Neuronal stem cell (in vitro differentiated cells): ENCODE results near the gene CSNK1D.
A peak's percentile ranks its signal among the peaks of the same experiment; 100 is the strongest.

Experiments
- DNase-seq: peaks from one replicate; pipeline ENCODE4 v3.0.0-alpha.2; 2013; ENCODE audit warnings: low spot score
- H2AFZ ChIP-seq: one replicate; pipeline ENCODE4 v1.6.1; 2013; ENCODE audit warnings: mild to moderate bottlenecking, low read length, inconsistent platforms
- H2AK5ac ChIP-seq: 2 replicates; pipeline ENCODE4 v1.6.1; 2013; ENCODE audit warnings: low read depth, mild to moderate bottlenecking, inconsistent platforms, low read length, moderate library complexity, mixed read lengths
- H2BK120ac ChIP-seq: 2 replicates; pipeline ENCODE4 v1.6.1; 2013; ENCODE audit warnings: low read depth, mild to moderate bottlenecking, inconsistent platforms, low read length, moderate library complexity, mixed read lengths
- H2BK12ac ChIP-seq: one replicate; pipeline ENCODE4 v1.6.1; 2013; ENCODE audit warnings: low read length, inconsistent platforms
- H2BK15ac ChIP-seq: 2 replicates; pipeline ENCODE4 v1.6.1; 2013; ENCODE audit warnings: mild to moderate bottlenecking, low read length, inconsistent platforms, mixed read lengths
- H2BK5ac ChIP-seq: one replicate; pipeline ENCODE4 v1.6.1; 2013; ENCODE audit warnings: inconsistent platforms, mild to moderate bottlenecking, low read length, moderate library complexity
- H3K14ac ChIP-seq: one replicate; pipeline ENCODE4 v1.6.1; 2013; ENCODE audit warnings: low read length, inconsistent platforms
- H3K18ac ChIP-seq: 2 replicates; pipeline ENCODE4 v1.6.1; 2013; ENCODE audit warnings: low read length, inconsistent platforms
- H3K23ac ChIP-seq: 2 replicates; pipeline ENCODE4 v1.6.1; 2013; ENCODE audit warnings: low read depth, mild to moderate bottlenecking, mixed read lengths, low read length, inconsistent platforms; ENCODE audit not compliant: poor library complexity
- H3K27ac ChIP-seq: replicated peaks from 3 replicates; pipeline ENCODE4 v1.5.1; 2013; ENCODE audit warnings: low read length, inconsistent platforms
- H3K27me3 ChIP-seq, 3 experiments: 2 replicates each; pipeline ENCODE4 v1.6.1; 2013; ENCODE audit warnings: low read length in 3 of 3, mild to moderate bottlenecking in 2 of 3, inconsistent platforms in 1 of 3, low read depth in 1 of 3, mixed read lengths in 1 of 3, moderate library complexity in 1 of 3; ENCODE audit not compliant: control insufficient read depth in 3 of 3, insufficient read depth in 3 of 3
- H3K36me3 ChIP-seq, 2 donors: replicated peaks in 1 of 2; 2 replicates each; pipeline ENCODE4 v1.6.1; 2013; ENCODE audit warnings: low read length in 2 of 2; ENCODE audit not compliant: control insufficient read depth in 2 of 2, insufficient read depth in 2 of 2
- H3K4ac ChIP-seq: 2 replicates; pipeline ENCODE4 v1.6.1; 2013; ENCODE audit warnings: inconsistent platforms, mild to moderate bottlenecking, low read length, moderate library complexity
- H3K4me1 ChIP-seq, 2 donors: 1 replicate in 1 of 2; 2 replicates in 1 of 2; pipeline ENCODE4 v1.6.1; 2013; ENCODE audit warnings: low read length in 2 of 2, low read depth in 1 of 2; ENCODE audit not compliant: control insufficient read depth in 2 of 2, insufficient read depth in 1 of 2
- H3K4me2 ChIP-seq: one replicate; pipeline ENCODE4 v1.6.1; 2013; ENCODE audit warnings: mild to moderate bottlenecking, low read length, inconsistent platforms; ENCODE audit not compliant: insufficient read depth, poor library complexity, severe bottlenecking
- H3K4me3 ChIP-seq, 2 donors: 2 replicates each; pipeline ENCODE4 v1.5.1; 2013; ENCODE audit warnings: low read length in 2 of 2, mild to moderate bottlenecking in 2 of 2, inconsistent platforms in 1 of 2, moderate library complexity in 1 of 2
- H3K79me1 ChIP-seq: one replicate; pipeline ENCODE4 v1.6.1; 2013; ENCODE audit warnings: low read depth, mild to moderate bottlenecking, inconsistent platforms, low read length, moderate library complexity
- H3K9ac ChIP-seq: one replicate; pipeline ENCODE4 v1.6.1; 2013; ENCODE audit warnings: mild to moderate bottlenecking, low read depth, low read length, inconsistent platforms; ENCODE audit not compliant: poor library complexity
- H3K9me3 ChIP-seq, 2 donors: replicated peaks in 1 of 2; 2 replicates each; pipeline versions ENCODE3 to v1.6.1; 2013; ENCODE audit warnings: low read length in 2 of 2, mild to moderate bottlenecking in 2 of 2, inconsistent platforms in 1 of 2, low read depth in 1 of 2, mixed read lengths in 1 of 2, moderate library complexity in 1 of 2; ENCODE audit not compliant: control insufficient read depth in 2 of 2, insufficient read depth in 1 of 2
- H4K8ac ChIP-seq: one replicate; pipeline ENCODE4 v1.6.1; 2013; ENCODE audit warnings: low read depth, mild to moderate bottlenecking, inconsistent platforms, low read length, moderate library complexity
- H4K91ac ChIP-seq: one replicate; pipeline ENCODE4 v1.6.1; 2013; ENCODE audit warnings: low read length, low read depth, mild to moderate bottlenecking, inconsistent platforms; ENCODE audit not compliant: poor library complexity
- WGBS, 2 donors: extraction: QIAGEN DNeasy Blood & Tissue Kit; methylation state at CpG; one replicate each; pipeline ENCODE4 v1.1.7; 2013; ENCODE audit warnings: missing lambda C conversion rate in 2 of 2, mixed read lengths in 1 of 2; ENCODE audit not compliant: insufficient read length in 2 of 2, insufficient replicate concordance in 1 of 2; ENCODE audit errors: extremely low coverage in 2 of 2; 5-methylcytosine and 5-hydroxymethylcytosine counted together

CSNK1D gene

GRCh38 chr17:82320956-82321927, 47.7 kb upstream of the CSNK1D start:
- no CpG with 5 or more reads among the region's 65 CpGs for WGBS, 2 donors
- Histone ChIP-seq H3K36me3 (no peaks in the 10 kb centered on the region), H3K4me1 (peaks cover 9 to 15% of the 10 kb centered on the region in 2 donors), H3K18ac (peak overlapping the region; percentile 83), H2BK120ac (peak overlapping the region; percentile 87), H3K4ac (no peak overlapping the region), H3K27ac (no peak overlapping the region), H2BK5ac (peak overlapping the region; percentile 75), H3K14ac (no peak overlapping the region), H3K23ac (peak overlapping the region; percentile 86), H3K79me1 (peaks cover 3% of the 10 kb centered on the region), H3K27me3 (peaks cover 0 to 47% (median 5%) of the 10 kb centered on the region in 3 experiments), H2AK5ac (peak overlapping the region; percentile 94), H2AFZ (no peak overlapping the region), H4K8ac (no peak overlapping the region), H4K91ac (no peak overlapping the region), H2BK15ac (peak overlapping the region; percentile 62), H2BK12ac (no peak overlapping the region), H3K9me3 (peaks cover 7 to 10% of the 10 kb centered on the region in 2 donors), H3K4me3 (no peak overlapping the region), H3K4me2 (no peak overlapping the region), H3K9ac (no peak overlapping the region)
- DNase-seq, result no peak

DNA sequence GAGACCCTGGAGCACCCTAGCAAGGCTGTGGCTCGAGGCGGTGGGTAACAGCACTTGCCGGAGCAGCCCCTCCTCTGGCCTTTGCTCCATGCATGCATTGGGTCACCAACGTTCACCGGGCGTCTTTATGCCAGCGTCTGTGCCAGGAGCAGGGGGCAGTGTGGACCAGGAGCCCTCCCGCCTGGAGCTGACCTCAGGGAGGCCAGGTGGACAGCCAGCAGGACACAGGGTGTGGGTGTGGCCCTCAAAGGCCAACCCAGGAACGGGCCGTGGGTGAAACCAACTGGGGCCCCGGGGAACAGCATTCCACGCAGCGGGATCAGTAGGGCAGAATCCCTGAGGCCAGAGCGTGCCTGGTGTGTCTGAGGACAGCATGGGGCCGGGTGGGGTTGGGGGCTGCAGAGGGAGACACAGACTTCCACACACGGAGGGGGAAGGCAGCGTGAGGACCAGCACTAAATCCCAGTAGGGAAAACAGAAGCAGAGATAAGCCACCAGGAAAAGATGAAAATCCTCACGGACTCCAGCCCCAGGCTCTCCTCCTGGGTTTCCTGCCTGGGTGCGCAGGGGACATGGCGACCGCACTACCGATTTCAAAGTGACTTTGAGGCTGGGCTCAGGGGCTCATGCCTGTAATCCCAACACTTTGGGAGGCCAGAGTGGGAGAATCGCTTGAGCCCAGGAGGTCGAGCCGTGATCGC, 46.8 kb upstream of the CSNK1D start:
- H3K27ac ChIP-seq, result no peak overlapping the region
- H2AK5ac ChIP-seq, result peak overlapping the region; percentile 39
- peaks cover 3% of the 10 kb centered on the region for H3K79me1 ChIP-seq
- H2AFZ ChIP-seq, result no peak overlapping the region
- H3K4me3 ChIP-seq, result no peak overlapping the region
- H2BK5ac ChIP-seq, result peak overlapping the region; percentile 53
- H3K23ac ChIP-seq, result peak overlapping the region; percentile 65
- H4K91ac ChIP-seq, result no peak overlapping the region
- H3K4ac ChIP-seq, result peak overlapping the region; percentile 89
- H3K9me3 ChIP-seq, result peaks cover 7 to 10% of the 10 kb centered on the region in 2 donors
- H3K4me2 ChIP-seq, result no peak overlapping the region
- no peak overlapping the region for H3K9ac ChIP-seq
- peaks cover 0 to 46% (median 5%) of the 10 kb centered on the region in 3 experiments for H3K27me3 ChIP-seq
- H3K18ac ChIP-seq, result peak overlapping the region; percentile 72
- WGBS, 2 donors, result no CpG with 5 or more reads among the region's 26 CpGs
- no peak for DNase-seq
- H2BK15ac ChIP-seq, result peak overlapping the region; percentile 71
- H3K4me1 ChIP-seq, result peaks cover 13 to 24% of the 10 kb centered on the region in 2 donors
- H2BK120ac ChIP-seq, result peak overlapping the region; percentile 54
- H2BK12ac ChIP-seq, result no peak overlapping the region
- H3K36me3 ChIP-seq, result no peaks in the 10 kb centered on the region
- peak overlapping the region; percentile 47 for H3K14ac ChIP-seq
- no peak overlapping the region for H4K8ac ChIP-seq

DNA sequence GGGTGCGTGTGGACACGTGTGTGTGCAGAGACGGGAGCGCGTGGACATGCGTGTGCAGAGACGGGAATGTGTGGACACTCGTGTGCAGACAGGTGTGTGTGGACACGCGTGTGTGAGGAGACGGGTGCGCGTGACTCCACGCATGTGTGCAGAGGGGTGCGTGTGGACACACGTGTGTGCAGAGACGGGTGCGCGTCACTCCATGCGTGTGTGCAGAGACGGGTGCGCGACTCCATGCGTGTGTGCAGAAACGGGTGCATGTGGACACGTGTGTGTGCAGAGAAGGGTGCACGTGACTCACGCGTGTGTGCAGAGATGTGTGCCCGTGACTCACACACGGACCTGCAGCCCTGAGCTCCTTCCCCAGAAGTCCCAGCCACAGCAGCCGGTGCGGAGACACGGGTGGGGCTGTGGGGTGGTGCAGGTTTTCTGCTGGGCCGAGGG, 46.1 kb upstream of the CSNK1D start:
- Histone ChIP-seq H3K4me1 (peaks cover 15 to 23% of the 10 kb centered on the region in 2 donors), H3K18ac (peak overlapping the region; percentile 72), H3K9ac (peak overlapping the region; percentile 53), H3K23ac (peak overlapping the region; percentile 80), H3K36me3 (no peaks in the 10 kb centered on the region), H2AK5ac (peak overlapping the region; percentile 39), H3K4ac (no peak overlapping the region), H4K8ac (no peak overlapping the region), H3K79me1 (peaks cover 3% of the 10 kb centered on the region), H3K9me3 (peaks cover 7 to 10% of the 10 kb centered on the region in 2 donors), H2BK15ac (peak overlapping the region; percentile 71), H3K27me3 (peaks cover 0 to 39% (median 5%) of the 10 kb centered on the region in 3 experiments), H3K14ac (peak overlapping the region; percentile 98), H3K4me2 (peak overlapping the region; percentile 25), H4K91ac (peak overlapping the region; percentile 53), H3K27ac (peak overlapping the region; percentile 35), H2BK120ac (no peak overlapping the region), H2AFZ (no peak overlapping the region), H2BK12ac (peak overlapping the region; percentile 94), H2BK5ac (peak overlapping the region; percentile 53), H3K4me3 (peak overlapping the region in 1 of 2 donors; percentile 33)
- DNase-seq, result no peak
- WGBS, 2 donors, result no CpG with 5 or more reads among the region's 35 CpGs
